SK-N-SH (cell line): ENCODE data around the gene DTNBP1. TPM values are rescaled to one million over a fixed set of nuclear protein-coding genes. Genes with fewer than 3 reads are reported as not detected.

Experiments
- CTCF ChIA-PET: fragments of 300-600, 350-600 bp; formaldehyde crosslinking; extraction: SDS; loops from one replicate; lab custom pipeline; 2021; lab: Yijun Ruan, JAX
- POLR2A ChIA-PET: fragments of 350-600 bp; sonication (Branson Sonifier 250); formaldehyde crosslinking; extraction: SDS; loops from one replicate; lab custom pipeline; 2020; ENCODE audit warnings: antibody characterized with exemption, inconsistent platforms; lab: Yijun Ruan, JAX
- DNase-seq: peaks from one replicate; pipeline ENCODE4 v3.0.0; 2012
- H2AFZ ChIP-seq: fragments of 200-600 bp; sonication (generic); 2 replicates; pipeline ENCODE4 v1.8.1; 2016; ENCODE audit warnings: antibody characterized with exemption, mild to moderate bottlenecking, low read depth
- H3F3A ChIP-seq: fragments of 200-600 bp; sonication (generic); replicated peaks from 2 replicates; pipeline ENCODE3; 2016; ENCODE audit warnings: antibody characterized with exemption, mild to moderate bottlenecking; ENCODE audit not compliant: insufficient read depth
- H3K27ac ChIP-seq, 2 experiments: fragments of 200-500 bp in 1 of 2; fragments of 200-600 bp in 1 of 2; sonication (Bioruptor generic) in 1 of 2; sonication (generic), shearing (Covaris generic) in 1 of 2; 2 replicates each; pipeline versions ENCODE4 v1.5.1 to v1.6.1; 2014 to 2016; ENCODE audit warnings: low read depth in 2 of 2, inconsistent platforms in 1 of 2, low read length in 1 of 2, mild to moderate bottlenecking in 1 of 2, mixed read lengths in 1 of 2
- H3K27me3 ChIP-seq: fragments of 200-600 bp; sonication (generic), shearing (Covaris generic); 2 replicates; pipeline ENCODE4 v1.6.1; 2016; ENCODE audit warnings: mixed run types; ENCODE audit not compliant: insufficient read depth
- H3K36me3 ChIP-seq, 2 experiments: fragments of 200-500 bp in 1 of 2; fragments of 200-600 bp in 1 of 2; sonication (Bioruptor generic) in 1 of 2; sonication (generic) in 1 of 2; replicated peaks in 1 of 2; 2 replicates each; pipeline versions ENCODE3 to v1.5.1; 2014 to 2016; ENCODE audit warnings: low read length in 1 of 2, mild to moderate bottlenecking in 1 of 2; ENCODE audit not compliant: insufficient read depth in 2 of 2, control insufficient read depth in 1 of 2
- H3K4me1 ChIP-seq, 2 experiments: fragments of 200-500 bp in 1 of 2; fragments of 200-600 bp in 1 of 2; sonication (Bioruptor generic) in 1 of 2; sonication (generic), shearing (Covaris generic) in 1 of 2; 2 replicates each; pipeline versions ENCODE4 v1.5.1 to v1.6.1; 2014 to 2016; ENCODE audit warnings: low read depth in 1 of 2, low read length in 1 of 2, mixed run types in 1 of 2; ENCODE audit not compliant: insufficient read depth in 2 of 2, control insufficient read depth in 1 of 2
- H3K4me2 ChIP-seq: fragments of 200-600 bp; sonication (generic), shearing (Covaris generic); 2 replicates; pipeline ENCODE4 v1.6.1; 2017; ENCODE audit warnings: mixed run types
- H3K4me3 ChIP-seq, 2 experiments: fragments of 200-500 bp in 1 of 2; fragments of 200-600 bp in 1 of 2; sonication (Bioruptor generic) in 1 of 2; sonication (generic), shearing (Covaris generic) in 1 of 2; 2 replicates each; pipeline versions ENCODE4 v1.5.1 to v1.8.1; 2014 to 2016; ENCODE audit warnings: low read depth in 2 of 2, inconsistent platforms in 1 of 2, low read length in 1 of 2, mild to moderate bottlenecking in 1 of 2, mixed read lengths in 1 of 2, moderate library complexity in 1 of 2
- H3K79me2 ChIP-seq: fragments of 200-600 bp; sonication (generic); 2 replicates; pipeline ENCODE4 v1.8.1; 2017; ENCODE audit warnings: mild to moderate bottlenecking; ENCODE audit not compliant: insufficient read depth
- H3K9ac ChIP-seq: fragments of 200-600 bp; sonication (generic); 2 replicates; pipeline ENCODE4 v1.6.1; 2017; ENCODE audit warnings: mixed run types
- H3K9me2 ChIP-seq: fragments of 200-600 bp; sonication (generic); 2 replicates; pipeline ENCODE4 v1.6.1; 2017; ENCODE audit warnings: mixed run types
- H3K9me3 ChIP-seq: fragments of 200-600 bp; sonication (generic); 2 replicates; pipeline ENCODE4 v1.6.1; 2017; ENCODE audit warnings: mixed run types, mild to moderate bottlenecking, moderate library complexity
- H4K20me1 ChIP-seq: fragments of 200-600 bp; sonication (generic); 2 replicates; pipeline ENCODE4 v1.6.1; 2017; ENCODE audit warnings: mild to moderate bottlenecking, mixed run types; ENCODE audit not compliant: insufficient read depth
- CHD2 ChIP-seq: fragments of 150-350 bp; IDR thresholded peaks from 2 replicates; pipeline ENCODE4 v1.6.1; 2018; ENCODE audit warnings: low read length; ENCODE audit not compliant: partially characterized antibody
- ELF1 ChIP-seq: IDR thresholded peaks from 2 replicates; pipeline ENCODE4 v1.4.0; 2012
- FOXM1 ChIP-seq: IDR thresholded peaks from 2 replicates; pipeline ENCODE4 v1.4.0; 2012; ENCODE audit warnings: low read depth, mild to moderate bottlenecking
- GATA2 ChIP-seq: sonication (generic); formaldehyde crosslinking; IDR thresholded peaks from 2 replicates; pipeline ENCODE4 v1.5.0; 2020; ENCODE audit warnings: mild to moderate bottlenecking, missing genetic modification reagents
- IRF3 ChIP-seq: fragments of 150-350 bp; IDR thresholded peaks from 2 replicates; pipeline ENCODE4 v1.6.1; 2016; ENCODE audit warnings: mild to moderate bottlenecking, low read depth, low read length
- MXI1 ChIP-seq: IDR thresholded peaks from 2 replicates; pipeline ENCODE4 v1.6.1; 2012; ENCODE audit warnings: mild to moderate bottlenecking, low read depth, low read length, improper control_type of control experiment
- NFIC ChIP-seq: IDR thresholded peaks from 2 replicates; pipeline ENCODE4 v1.4.0; 2012; ENCODE audit warnings: borderline replicate concordance
- PBX3 ChIP-seq: IDR thresholded peaks from 2 replicates; pipeline ENCODE4; 2012
- POLR2AphosphoS5 ChIP-seq: IDR thresholded peaks from 2 replicates; pipeline ENCODE4 v1.6.1; 2012; ENCODE audit warnings: low read depth, low read length
- RAD21 ChIP-seq: IDR thresholded peaks from 2 replicates; pipeline ENCODE4 v1.6.1; 2012; ENCODE audit warnings: mild to moderate bottlenecking, low read length
- RCOR1 ChIP-seq: fragments of 150-350 bp; IDR thresholded peaks from 2 replicates; pipeline ENCODE4 v1.6.1; 2017; ENCODE audit warnings: antibody characterized with exemption, low read length
- RFX5 ChIP-seq: IDR thresholded peaks from 2 replicates; pipeline ENCODE4 v1.6.1; 2012; ENCODE audit warnings: mild to moderate bottlenecking, improper control_type of control experiment, low read length
- RXRA ChIP-seq: IDR thresholded peaks from 2 replicates; pipeline ENCODE4 v1.4.0; 2012; ENCODE audit warnings: low read depth, mild to moderate bottlenecking, borderline replicate concordance
- TEAD4 ChIP-seq: IDR thresholded peaks from 2 replicates; pipeline ENCODE4 v1.4.0; 2012; ENCODE audit warnings: mild to moderate bottlenecking, borderline replicate concordance; ENCODE audit not compliant: insufficient read depth
- USF1 ChIP-seq: IDR thresholded peaks from 2 replicates; pipeline ENCODE4 v1.4.0; 2012; ENCODE audit warnings: low read depth, borderline replicate concordance
- YY1 ChIP-seq: IDR thresholded peaks from 2 replicates; pipeline ENCODE4 v1.4.0; 2012; ENCODE audit warnings: low read depth, mild to moderate bottlenecking
- WGBS: methylation state at CpG from one replicate; pipeline ENCODE4 v1.1.6; 2017; ENCODE audit warnings: low lambda C conversion rate; 5-methylcytosine and 5-hydroxymethylcytosine counted together
- polyA plus RNA-seq, 3 experiments: library from polyadenylated mRNA; depleted of rRNA; stranded (reverse); fragments of >200 nt; gene quantifications; 2 replicates each; pipeline ENCODE4 v1.2.3, GENCODE V29; 2012

The DTNBP1 gene
- polyA plus RNA-seq, 1 of the 3 experiments (the other 2 are of a cell fraction): 19.7 TPM

- Histone ChIP-seq H3K27me3 (no peaks in the 10 kb centered on the region), H3K36me3 (peaks cover 0 to 3% of the 10 kb centered on the region in 2 experiments), H3K79me2 (no peaks in the 10 kb centered on the region), H3K4me1 (no peaks in the 10 kb centered on the region), H4K20me1 (no peaks in the 10 kb centered on the region), H3K27ac (no peak overlapping the region), H3K9me3 (no peaks in the 10 kb centered on the region), H3K4me2 (no peak overlapping the region), H3K9me2 (no peaks in the 10 kb centered on the region), H2AFZ (no peak overlapping the region), H3K9ac (no peak overlapping the region), H3F3A (no peaks in the 10 kb centered on the region), H3K4me3 (no peak overlapping the region)
- 91% methylated on average over 2 of the region's 2 CpGs for WGBS
- ChIA-PET POLR2A (no interaction called here), CTCF (no interaction called here)
- DNase-seq: no peak
- TF ChIP-seq CHD2 (no peak), RCOR1 (no peak), POLR2AphosphoS5 (no peak), NFIC (no peak), MXI1 (no peak), RAD21 (no peak), YY1 (no peak), ELF1 (no peak), RFX5 (no peak), RXRA (no peak), GATA2 (no peak), IRF3 (no peak), FOXM1 (no peak), USF1 (no peak), TEAD4 (no peak), PBX3 (no peak)
These were observed 92.7 kb downstream of the DTNBP1 start for GRCh38 chr6:15570171-15570570.
